ENCODE measurements around the gene AP1M2. TPM values are rescaled to one million over a fixed set of nuclear protein-coding genes. Genes with fewer than 3 reads are reported as not detected.
A peak's percentile ranks its signal among the peaks of the same experiment; 100 is the strongest.

Gene AP1M2
- total RNA-seq, 1 experiment from 2014 or later, result 77.9 TPM

GRCh38 chr19:10621966-10622365, 34.9 kb upstream of the AP1M2 start:
- TF ChIP-seq CTCF (IDR thresholded peaks at IDR 0.05; ENCODE audit: unreplicated experiment), result no peak
- DNase-seq, result no peak
- H3K4me3 Mint-ChIP-seq (ENCODE audit: low read depth, unreplicated experiment), result no peak overlapping the region
- CTCF ChIA-PET, result interaction anchor here (1.0 kb wide), 1 partner anchor 20 kb away, joined by 4 read pairs; no protein-coding TSS in a partner anchor
- no TSS peak for BruUV-seq (replicated peaks)
- no peaks in the 10 kb centered on the region for H3K27me3 Mint-ChIP-seq (ENCODE audit: unreplicated experiment)
- H3K9me3 Mint-ChIP-seq (ENCODE audit: low read depth, unreplicated experiment), result no peaks in the 10 kb centered on the region
- H3K4me1 Mint-ChIP-seq (ENCODE audit: low read depth, unreplicated experiment), result peaks cover 32% of the 10 kb centered on the region
- intact Hi-C loops (cut with micrococcal nuclease; ENCODE audit: unreplicated experiment), result no loop called here
- H3K27ac Mint-ChIP-seq (ENCODE audit: unreplicated experiment), result no peak overlapping the region
- peaks cover 18% of the 10 kb centered on the region for H3K36me3 Mint-ChIP-seq (ENCODE audit: insufficient read depth, unreplicated experiment)

- H3K36me3 Mint-ChIP-seq (ENCODE audit: insufficient read depth, unreplicated experiment), result peaks cover 10% of the 10 kb centered on the region
- H3K27me3 Mint-ChIP-seq (ENCODE audit: unreplicated experiment), result no peaks in the 10 kb centered on the region
- BruUV-seq (replicated peaks), result no TSS peak
- no peaks in the 10 kb centered on the region for H3K9me3 Mint-ChIP-seq (ENCODE audit: low read depth, unreplicated experiment)
- intact Hi-C loops (cut with micrococcal nuclease; ENCODE audit: unreplicated experiment), result no loop called here
- no peak for DNase-seq
- H3K4me3 Mint-ChIP-seq (ENCODE audit: low read depth, unreplicated experiment), result no peak overlapping the region
- peaks cover 32% of the 10 kb centered on the region for H3K4me1 Mint-ChIP-seq (ENCODE audit: low read depth, unreplicated experiment)
- CTCF ChIA-PET, result no interaction called here
- TF ChIP-seq CTCF (IDR thresholded peaks at IDR 0.05; ENCODE audit: unreplicated experiment), result no peak
- no peak overlapping the region for H3K27ac Mint-ChIP-seq (ENCODE audit: unreplicated experiment)
These were observed 33.7 kb upstream of the AP1M2 start for GRCh38 chr19:10620786-10621185.

GRCh38 chr19:10618846-10619245, 31.7 kb upstream of the AP1M2 start:
- no peak overlapping the region for H3K4me3 Mint-ChIP-seq (ENCODE audit: low read depth, unreplicated experiment)
- BruUV-seq (replicated peaks), result no TSS peak
- no peaks in the 10 kb centered on the region for H3K36me3 Mint-ChIP-seq (ENCODE audit: insufficient read depth, unreplicated experiment)
- no peaks in the 10 kb centered on the region for H3K27me3 Mint-ChIP-seq (ENCODE audit: unreplicated experiment)
- peaks cover 32% of the 10 kb centered on the region for H3K4me1 Mint-ChIP-seq (ENCODE audit: low read depth, unreplicated experiment)
- H3K9me3 Mint-ChIP-seq (ENCODE audit: low read depth, unreplicated experiment), result no peaks in the 10 kb centered on the region
- CTCF ChIA-PET, result no interaction called here
- no peak for DNase-seq
- no peak overlapping the region for H3K27ac Mint-ChIP-seq (ENCODE audit: unreplicated experiment)
- no peak for TF ChIP-seq CTCF (IDR thresholded peaks at IDR 0.05; ENCODE audit: unreplicated experiment)
- intact Hi-C loops (cut with micrococcal nuclease; ENCODE audit: unreplicated experiment), result no loop called here

- no peaks in the 10 kb centered on the region for H3K9me3 Mint-ChIP-seq (ENCODE audit: low read depth, unreplicated experiment)
- BruUV-seq (replicated peaks), result no TSS peak
- no peak for TF ChIP-seq CTCF (IDR thresholded peaks at IDR 0.05; ENCODE audit: unreplicated experiment)
- H3K4me1 Mint-ChIP-seq (ENCODE audit: low read depth, unreplicated experiment), result peaks cover 36% of the 10 kb centered on the region
- intact Hi-C loops (cut with micrococcal nuclease; ENCODE audit: unreplicated experiment), result no loop called here
- no peaks in the 10 kb centered on the region for H3K36me3 Mint-ChIP-seq (ENCODE audit: insufficient read depth, unreplicated experiment)
- H3K27me3 Mint-ChIP-seq (ENCODE audit: unreplicated experiment), result no peaks in the 10 kb centered on the region
- H3K27ac Mint-ChIP-seq (ENCODE audit: unreplicated experiment), result peak overlapping the region; percentile 73
- peak overlapping the region; percentile 15 for H3K4me3 Mint-ChIP-seq (ENCODE audit: low read depth, unreplicated experiment)
- DNase-seq, result peak; percentile 49
- CTCF ChIA-PET, result interaction anchor here (0.7 to 1.0 kb wide), 2 partner anchors 10 to 27 kb away, joined by 3 to 5 read pairs; no protein-coding TSS in a partner anchor
These were observed 30.5 kb upstream of the AP1M2 start for GRCh38 chr19:10617409-10618121.

Data from Calu3 (cell line).